HepG2 (cell line): ENCODE data around the gene NCOA1. TPM values are rescaled to one million over a fixed set of nuclear protein-coding genes. Genes with fewer than 3 reads are reported as not detected.

ENCODE experiments used
- GPBP1L1 ChIP-seq: sonication (generic); formaldehyde crosslinking; IDR thresholded peaks from 2 replicates; pipeline ENCODE4 v1.5.0; 2020; ENCODE audit warnings: mild to moderate bottlenecking, missing genetic modification reagents
- HIVEP1 ChIP-seq: sonication (generic); formaldehyde crosslinking; IDR thresholded peaks from 2 replicates; pipeline ENCODE4 v1.4.0; 2020; ENCODE audit warnings: mild to moderate bottlenecking, missing genetic modification reagents
- IRF9 ChIP-seq: sonication (generic); formaldehyde crosslinking; IDR thresholded peaks from 2 replicates; pipeline ENCODE4 v1.8.0; 2022; ENCODE audit warnings: missing genetic modification reagents, mild to moderate bottlenecking, borderline replicate concordance
- KLF6 ChIP-seq: IDR thresholded peaks from 2 replicates; pipeline ENCODE4 v1.8.0; 2016; ENCODE audit warnings: missing biosample characterization, missing genetic modification reagents
- KMT2B ChIP-seq: IDR thresholded peaks from 2 replicates; pipeline ENCODE4 v1.6.1; 2016; ENCODE audit warnings: missing genetic modification reagents, missing compliant biosample characterization
- NCOR1 ChIP-seq: fragments of 200-600 bp; sonication (generic); IDR thresholded peaks from 2 replicates; pipeline ENCODE4 v1.7.0; 2017; ENCODE audit warnings: antibody characterized with exemption, low read length, borderline replicate concordance
- POLR2AphosphoS2 ChIP-seq: IDR thresholded peaks from 2 replicates; pipeline ENCODE4 v1.6.1; 2011; ENCODE audit warnings: low read depth, low read length, improper control_type of control experiment
- PRDM10 ChIP-seq: sonication (generic); formaldehyde crosslinking; IDR thresholded peaks from 2 replicates; pipeline ENCODE4 v1.4.0; 2020; ENCODE audit warnings: low read depth, missing genetic modification reagents
- SATB2 ChIP-seq: sonication (generic); formaldehyde crosslinking; IDR thresholded peaks from 2 replicates; pipeline ENCODE4 v1.5.0; 2020; ENCODE audit warnings: missing genetic modification reagents
- SCMH1 ChIP-seq: sonication (generic); formaldehyde crosslinking; IDR thresholded peaks from 2 replicates; pipeline ENCODE4 v1.9.0; 2021; ENCODE audit warnings: missing genetic modification reagents, mild to moderate bottlenecking, borderline replicate concordance
- SP4 ChIP-seq: sonication (generic); formaldehyde crosslinking; IDR thresholded peaks from 2 replicates; pipeline ENCODE4 v1.8.1; 2023; ENCODE audit warnings: mild to moderate bottlenecking, missing genetic modification reagents
- UBTF ChIP-seq: sonication (generic); formaldehyde crosslinking; IDR thresholded peaks from 2 replicates; pipeline ENCODE4 v1.4.0; 2020; ENCODE audit warnings: mild to moderate bottlenecking, missing genetic modification reagents
- ZBTB21 ChIP-seq: sonication (generic); formaldehyde crosslinking; IDR thresholded peaks from 2 replicates; pipeline ENCODE4 v1.4.0; 2020; ENCODE audit warnings: missing genetic modification reagents
- ZBTB3 ChIP-seq: sonication (generic); formaldehyde crosslinking; IDR thresholded peaks from 2 replicates; pipeline ENCODE4 v1.4.0; 2020; ENCODE audit warnings: low read depth, mild to moderate bottlenecking, moderate library complexity, missing genetic modification reagents, borderline replicate concordance
- ZMYM3 ChIP-seq: sonication (generic); formaldehyde crosslinking; IDR thresholded peaks from 2 replicates; pipeline ENCODE4 v1.5.1; 2020; ENCODE audit warnings: mild to moderate bottlenecking, missing genetic modification reagents
- ZNF329 ChIP-seq: sonication (generic); formaldehyde crosslinking; IDR thresholded peaks from 2 replicates; pipeline ENCODE4 v1.9.0; 2021; ENCODE audit warnings: low read depth, mild to moderate bottlenecking, missing genetic modification reagents
- ZNF337 ChIP-seq: sonication (generic); formaldehyde crosslinking; IDR thresholded peaks from 2 replicates; pipeline ENCODE4 v1.5.1; 2020; ENCODE audit warnings: missing genetic modification reagents, low read depth, mild to moderate bottlenecking, borderline replicate concordance
- ZNF34 ChIP-seq: sonication (generic); formaldehyde crosslinking; IDR thresholded peaks from 2 replicates; pipeline ENCODE4 v1.4.0; 2020; ENCODE audit warnings: mild to moderate bottlenecking, missing genetic modification reagents, borderline replicate concordance
- ZNF484 ChIP-seq: sonication (generic); formaldehyde crosslinking; IDR thresholded peaks from 2 replicates; pipeline ENCODE4 v1.5.1; 2020; ENCODE audit warnings: mild to moderate bottlenecking, low read depth, missing genetic modification reagents, borderline replicate concordance
- ZNF564 ChIP-seq: sonication (generic); formaldehyde crosslinking; IDR thresholded peaks from 2 replicates; pipeline ENCODE4 v1.8.1; 2023; ENCODE audit warnings: mild to moderate bottlenecking, missing genetic modification reagents
- ZNF713 ChIP-seq: sonication (generic); formaldehyde crosslinking; IDR thresholded peaks from 2 replicates; pipeline ENCODE4 v1.4.0; 2020; ENCODE audit warnings: mild to moderate bottlenecking, missing genetic modification reagents
- polyA plus RNA-seq, 8 experiments: library from polyadenylated mRNA; depleted of rRNA in 3 of 8; stranded (reverse) in 7 of 8; unstranded in 1 of 8; fragments of >200 nt; fragmentation: Illumina TruSeq in 4 of 8; extraction: Trizol in 4 of 8; gene quantifications; 2 replicates each; pipeline versions ENCODE4 v1.2.1 to v1.2.3, GENCODE V29; 2011 to 2016; ENCODE audit warnings: low read depth in 4 of 8, missing spikeins in 1 of 8, mixed read lengths in 1 of 8; ENCODE audit not compliant: insufficient read depth in 1 of 8
- total RNA-seq, 5 experiments: library from RNA; depleted of rRNA; stranded (reverse); fragments of >200 nt; fragmentation: Illumina TruSeq; extraction: Trizol; gene quantifications; 2 replicates each; pipeline ENCODE4 v1.2.3, GENCODE V29; 2016; ENCODE audit warnings: low read depth in 1 of 5

Gene NCOA1
- total and polyA plus RNA-seq, 2 of the 13 experiments (the other 11 are each of a cell fraction or from before 2014, with no cell fraction given) = 10.0 to 10.4 TPM

GRCh38 chr2:24490690-24491541, at the start of gene NCOA1 (continued):
- TF ChIP-seq KMT2B (CRISPR knock-in tag) = peak; percentile 53; the same call in 1 of the 2 replicates
- TF ChIP-seq ZNF564 (CRISPR knock-in tag) = 0 out of 2 replicates have a peak, but pooled peaks have one; percentile 13
- TF ChIP-seq NCOR1 = no peak
- TF ChIP-seq ZNF484 (CRISPR knock-in tag) = no peak
- TF ChIP-seq SP4 (CRISPR knock-in tag) = no peak
- no peak for TF ChIP-seq SATB2 (CRISPR knock-in tag)
- TF ChIP-seq GPBP1L1 (CRISPR knock-in tag) = no peak
- no peak for TF ChIP-seq SCMH1 (CRISPR knock-in tag)
- TF ChIP-seq PRDM10 = no peak
- TF ChIP-seq UBTF (CRISPR knock-in tag) = peak; percentile 56
- no peak for TF ChIP-seq ZBTB21
- no peak for TF ChIP-seq ZNF337 (CRISPR knock-in tag)
- TF ChIP-seq KLF6 (CRISPR knock-in tag) = no peak
- no peak for TF ChIP-seq POLR2AphosphoS2
- no peak for TF ChIP-seq ZNF329
- TF ChIP-seq ZBTB3 (CRISPR knock-in tag) = no peak
- no peak for TF ChIP-seq ZNF713 (CRISPR knock-in tag)
- peak; percentile 55 for TF ChIP-seq ZMYM3 (CRISPR knock-in tag)
- no peak for TF ChIP-seq HIVEP1 (CRISPR knock-in tag)
- TF ChIP-seq IRF9 (CRISPR knock-in tag) = no peak
- 0 out of 2 replicates have a peak, but pooled peaks have one; percentile 23 for TF ChIP-seq ZNF34 (CRISPR knock-in tag)
